ENCODE data around the gene CRMP1.

DNA sequence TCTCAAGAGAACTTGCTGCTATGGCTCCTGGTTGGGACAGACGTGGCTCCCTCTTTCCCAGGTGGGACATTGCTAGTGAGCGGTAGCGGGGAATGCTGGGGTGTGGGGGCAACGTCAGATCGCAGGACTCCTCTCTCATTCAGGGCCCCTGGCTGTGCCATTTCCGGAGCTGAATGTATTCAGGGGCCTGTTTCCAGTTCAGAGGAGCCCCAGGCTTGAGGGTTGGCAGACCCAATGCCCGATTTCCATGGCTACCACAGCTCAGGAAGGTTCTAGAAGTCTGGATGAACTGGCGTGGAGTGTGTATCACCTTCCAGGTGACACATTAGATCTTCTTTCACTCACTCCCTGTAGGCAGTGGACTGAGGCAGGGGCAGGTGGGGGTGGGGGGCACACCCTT, 26.2 kb upstream of the CRMP1 start:
- TF ChIP-seq POLR2A (IDR thresholded peaks at IDR 0.05) (no peak), POLR2AphosphoS5 (IDR thresholded peaks at IDR 0.05) (no peak)
- TF ChIP-seq, protein P1, sequence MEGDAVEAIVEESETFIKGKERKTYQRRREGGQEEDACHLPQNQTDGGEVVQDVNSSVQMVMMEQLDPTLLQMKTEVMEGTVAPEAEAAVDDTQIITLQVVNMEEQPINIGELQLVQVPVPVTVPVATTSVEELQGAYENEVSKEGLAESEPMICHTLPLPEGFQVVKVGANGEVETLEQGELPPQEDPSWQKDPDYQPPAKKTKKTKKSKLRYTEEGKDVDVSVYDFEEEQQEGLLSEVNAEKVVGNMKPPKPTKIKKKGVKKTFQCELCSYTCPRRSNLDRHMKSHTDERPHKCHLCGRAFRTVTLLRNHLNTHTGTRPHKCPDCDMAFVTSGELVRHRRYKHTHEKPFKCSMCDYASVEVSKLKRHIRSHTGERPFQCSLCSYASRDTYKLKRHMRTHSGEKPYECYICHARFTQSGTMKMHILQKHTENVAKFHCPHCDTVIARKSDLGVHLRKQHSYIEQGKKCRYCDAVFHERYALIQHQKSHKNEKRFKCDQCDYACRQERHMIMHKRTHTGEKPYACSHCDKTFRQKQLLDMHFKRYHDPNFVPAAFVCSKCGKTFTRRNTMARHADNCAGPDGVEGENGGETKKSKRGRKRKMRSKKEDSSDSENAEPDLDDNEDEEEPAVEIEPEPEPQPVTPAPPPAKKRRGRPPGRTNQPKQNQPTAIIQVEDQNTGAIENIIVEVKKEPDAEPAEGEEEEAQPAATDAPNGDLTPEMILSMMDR (IDR thresholded peaks at IDR 0.05), result no peak
